ENCODE data around the gene GAPDHS.

The GAPDHS gene

DNA sequence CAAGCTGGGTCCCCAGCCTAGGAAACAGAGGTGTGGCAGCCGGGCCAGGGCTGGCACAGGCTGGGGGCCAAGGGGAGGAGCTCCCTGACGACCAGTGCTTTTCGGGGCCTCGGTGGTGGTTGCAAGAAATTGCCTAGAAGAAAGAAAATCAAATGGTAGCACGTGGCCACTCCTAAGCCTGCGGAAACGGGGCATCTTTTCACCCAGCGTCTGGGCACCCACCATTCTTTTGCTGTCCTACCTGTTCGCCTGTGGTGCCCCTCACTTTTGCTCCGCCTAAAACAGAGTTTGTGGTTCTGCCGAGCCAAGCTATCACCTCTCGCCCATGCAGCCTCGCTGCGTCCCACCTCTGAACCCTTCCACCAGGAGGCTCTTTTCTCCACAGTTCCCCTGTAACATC is 35.9 kb upstream of the GAPDHS start:
- DNase-seq (no peak), ATAC-seq (ENCODE audit: insufficient read depth, low read depth) (no peak)
- no peaks in the 10 kb centered on the region for H3K9me3 ChIP-seq (ENCODE audit: insufficient read depth, low read length, severe bottlenecking)
- TF ChIP-seq EZH2 (IDR thresholded peaks at IDR 0.05; ENCODE audit: borderline replicate concordance, low read depth, low read length, severe bottlenecking), result no peak
- TF ChIP-seq, protein P1, sequence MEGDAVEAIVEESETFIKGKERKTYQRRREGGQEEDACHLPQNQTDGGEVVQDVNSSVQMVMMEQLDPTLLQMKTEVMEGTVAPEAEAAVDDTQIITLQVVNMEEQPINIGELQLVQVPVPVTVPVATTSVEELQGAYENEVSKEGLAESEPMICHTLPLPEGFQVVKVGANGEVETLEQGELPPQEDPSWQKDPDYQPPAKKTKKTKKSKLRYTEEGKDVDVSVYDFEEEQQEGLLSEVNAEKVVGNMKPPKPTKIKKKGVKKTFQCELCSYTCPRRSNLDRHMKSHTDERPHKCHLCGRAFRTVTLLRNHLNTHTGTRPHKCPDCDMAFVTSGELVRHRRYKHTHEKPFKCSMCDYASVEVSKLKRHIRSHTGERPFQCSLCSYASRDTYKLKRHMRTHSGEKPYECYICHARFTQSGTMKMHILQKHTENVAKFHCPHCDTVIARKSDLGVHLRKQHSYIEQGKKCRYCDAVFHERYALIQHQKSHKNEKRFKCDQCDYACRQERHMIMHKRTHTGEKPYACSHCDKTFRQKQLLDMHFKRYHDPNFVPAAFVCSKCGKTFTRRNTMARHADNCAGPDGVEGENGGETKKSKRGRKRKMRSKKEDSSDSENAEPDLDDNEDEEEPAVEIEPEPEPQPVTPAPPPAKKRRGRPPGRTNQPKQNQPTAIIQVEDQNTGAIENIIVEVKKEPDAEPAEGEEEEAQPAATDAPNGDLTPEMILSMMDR (IDR thresholded peaks at IDR 0.05; ENCODE audit: borderline replicate concordance, extremely low read depth, low read length, poor library complexity, severe bottlenecking), result no peak
- H2AFZ ChIP-seq (ENCODE audit: low read depth, low read length), result no peak overlapping the region
- no peaks in the 10 kb centered on the region for H4K20me1 ChIP-seq (ENCODE audit: insufficient read depth, low read length)
- H3K27ac ChIP-seq (ENCODE audit: low read length), result no peak overlapping the region
- H3K4me2 ChIP-seq (ENCODE audit: insufficient read depth, low read length), result no peak overlapping the region
- no peaks in the 10 kb centered on the region for H3K79me2 ChIP-seq (ENCODE audit: insufficient read depth, low read length)
- peaks cover 5% of the 10 kb centered on the region for H3K4me1 ChIP-seq (ENCODE audit: insufficient read depth, low read length)
- no peaks in the 10 kb centered on the region for H3K36me3 ChIP-seq (ENCODE audit: insufficient read depth, low read length)
- H3K27me3 ChIP-seq (ENCODE audit: insufficient read depth, low read length, poor library complexity), result peaks cover 4% of the 10 kb centered on the region
- no peak overlapping the region for H3K4me3 ChIP-seq (ENCODE audit: low read depth in 1 of 2, low read length in 2 of 2)
- no peak overlapping the region for H3K9ac ChIP-seq (ENCODE audit: low read depth, low read length)

DNA sequence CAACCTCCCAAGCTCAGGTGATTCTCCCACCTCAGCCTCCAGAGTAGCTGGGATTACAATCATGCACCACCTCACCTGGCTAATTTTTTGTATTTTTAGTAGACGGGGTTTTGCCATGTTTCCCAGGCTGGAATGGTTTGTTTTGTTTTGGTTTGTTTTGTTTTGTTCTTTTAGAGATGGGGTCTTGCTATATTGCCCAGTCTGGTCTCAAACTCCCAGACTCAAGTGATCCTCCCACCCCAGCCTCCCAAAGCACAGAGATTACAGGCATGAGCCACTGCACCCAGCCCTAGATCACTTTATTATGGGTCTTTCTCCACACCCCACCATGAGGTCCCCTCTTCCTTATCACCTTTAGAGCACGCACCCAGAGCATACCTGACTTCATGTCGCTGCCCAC is 35.0 kb upstream of the GAPDHS start:
- Histone ChIP-seq H3K79me2 (ENCODE audit: insufficient read depth, low read length) (no peaks in the 10 kb centered on the region), H3K4me1 (ENCODE audit: insufficient read depth, low read length) (peaks cover 5% of the 10 kb centered on the region), H3K9ac (ENCODE audit: low read depth, low read length) (no peak overlapping the region), H4K20me1 (ENCODE audit: insufficient read depth, low read length) (no peaks in the 10 kb centered on the region), H3K4me2 (ENCODE audit: insufficient read depth, low read length) (no peak overlapping the region), H3K27me3 (ENCODE audit: insufficient read depth, low read length, poor library complexity) (no peaks in the 10 kb centered on the region), H3K9me3 (ENCODE audit: insufficient read depth, low read length, severe bottlenecking) (no peaks in the 10 kb centered on the region), H3K36me3 (ENCODE audit: insufficient read depth, low read length) (no peaks in the 10 kb centered on the region), H3K27ac (ENCODE audit: low read length) (no peak overlapping the region), H2AFZ (ENCODE audit: low read depth, low read length) (no peak overlapping the region), H3K4me3 (ENCODE audit: low read depth in 1 of 2, low read length in 2 of 2) (no peak overlapping the region)
- DNase-seq, result no peak
- TF ChIP-seq EZH2 (IDR thresholded peaks at IDR 0.05; ENCODE audit: borderline replicate concordance, low read depth, low read length, severe bottlenecking), result no peak
- TF ChIP-seq, protein P1 (IDR thresholded peaks at IDR 0.05; ENCODE audit: borderline replicate concordance, extremely low read depth, low read length, poor library complexity, severe bottlenecking), result no peak
- no peak for ATAC-seq (ENCODE audit: insufficient read depth, low read depth)

DNA sequence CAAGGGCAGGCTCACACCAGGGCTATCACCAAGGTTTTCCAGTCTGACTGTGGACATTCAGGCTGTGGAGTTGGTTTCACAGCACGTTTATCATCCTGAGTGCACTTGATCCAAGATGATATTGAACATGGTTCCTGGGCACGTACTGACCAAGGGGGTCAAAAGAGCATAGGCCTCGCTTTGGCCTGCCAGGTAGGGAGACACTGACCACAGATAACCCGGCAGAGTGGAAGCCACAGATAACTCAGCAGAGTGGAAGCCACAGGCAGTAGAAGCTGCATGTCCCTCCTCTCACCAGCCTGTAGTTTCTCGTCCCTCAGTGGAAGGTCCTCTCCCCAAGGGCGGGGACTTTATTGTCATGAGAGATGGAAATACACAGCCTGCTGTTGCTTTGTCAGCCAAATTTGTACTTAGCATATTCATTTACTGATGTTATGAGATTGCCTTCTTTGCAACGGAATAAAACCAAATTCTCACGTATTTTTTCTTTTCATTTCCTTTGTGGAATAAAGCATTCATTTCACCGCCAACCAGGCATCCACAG is 34.2 kb upstream of the GAPDHS start:
- Histone ChIP-seq H3K79me2 (ENCODE audit: insufficient read depth, low read length) (no peaks in the 10 kb centered on the region), H3K27me3 (ENCODE audit: insufficient read depth, low read length, poor library complexity) (no peaks in the 10 kb centered on the region), H3K27ac (ENCODE audit: low read length) (no peak overlapping the region), H3K36me3 (ENCODE audit: insufficient read depth, low read length) (no peaks in the 10 kb centered on the region), H3K4me2 (ENCODE audit: insufficient read depth, low read length) (no peak overlapping the region), H3K4me3 (ENCODE audit: low read depth in 1 of 2, low read length in 2 of 2) (no peak overlapping the region), H2AFZ (ENCODE audit: low read depth, low read length) (no peak overlapping the region), H3K9me3 (ENCODE audit: insufficient read depth, low read length, severe bottlenecking) (no peaks in the 10 kb centered on the region), H3K9ac (ENCODE audit: low read depth, low read length) (no peak overlapping the region), H4K20me1 (ENCODE audit: insufficient read depth, low read length) (no peaks in the 10 kb centered on the region), H3K4me1 (ENCODE audit: insufficient read depth, low read length) (peaks cover 5% of the 10 kb centered on the region)
- no peak for ATAC-seq (ENCODE audit: insufficient read depth, low read depth)
- DNase-seq, result no peak
- TF ChIP-seq, protein P1 (IDR thresholded peaks at IDR 0.05; ENCODE audit: borderline replicate concordance, extremely low read depth, low read length, poor library complexity, severe bottlenecking), result no peak
- no peak for TF ChIP-seq EZH2 (IDR thresholded peaks at IDR 0.05; ENCODE audit: borderline replicate concordance, low read depth, low read length, severe bottlenecking)

DNA sequence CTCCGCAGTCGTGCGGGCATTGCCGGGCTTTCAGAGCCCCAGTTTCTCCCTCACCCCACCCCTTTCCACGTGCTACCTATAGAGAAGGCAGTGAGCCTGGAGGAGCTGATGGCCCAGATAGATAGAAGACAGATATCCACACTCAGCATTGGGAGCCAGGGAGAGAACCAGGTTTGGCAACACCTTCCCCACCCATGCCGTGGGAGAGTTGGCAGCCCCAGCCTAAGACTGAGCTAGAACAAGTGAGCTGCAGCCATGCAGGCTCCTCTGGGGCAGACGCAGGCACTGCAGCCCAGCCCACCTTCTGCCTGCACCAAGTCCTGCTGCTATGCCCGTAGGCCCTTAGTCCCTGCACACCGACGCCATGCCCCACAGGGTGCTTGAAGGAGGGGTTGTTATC is 32.6 kb upstream of the GAPDHS start:
- Histone ChIP-seq H3K79me2 (ENCODE audit: insufficient read depth, low read length) (no peaks in the 10 kb centered on the region), H3K4me3 (ENCODE audit: low read depth in 1 of 2, low read length in 2 of 2) (no peak overlapping the region), H3K9me3 (ENCODE audit: insufficient read depth, low read length, severe bottlenecking) (no peaks in the 10 kb centered on the region), H3K36me3 (ENCODE audit: insufficient read depth, low read length) (no peaks in the 10 kb centered on the region), H2AFZ (ENCODE audit: low read depth, low read length) (no peak overlapping the region), H3K9ac (ENCODE audit: low read depth, low read length) (no peak overlapping the region), H3K27ac (ENCODE audit: low read length) (no peak overlapping the region), H3K27me3 (ENCODE audit: insufficient read depth, low read length, poor library complexity) (peaks cover 3% of the 10 kb centered on the region), H3K4me2 (ENCODE audit: insufficient read depth, low read length) (no peak overlapping the region), H4K20me1 (ENCODE audit: insufficient read depth, low read length) (no peaks in the 10 kb centered on the region), H3K4me1 (ENCODE audit: insufficient read depth, low read length) (peaks cover under 1% of the 10 kb centered on the region; the same call in 1 of the 2 replicates)
- DNase-seq, result no peak
- TF ChIP-seq EZH2 (IDR thresholded peaks at IDR 0.05; ENCODE audit: borderline replicate concordance, low read depth, low read length, severe bottlenecking), result no peak
- TF ChIP-seq, protein P1 (IDR thresholded peaks at IDR 0.05; ENCODE audit: borderline replicate concordance, extremely low read depth, low read length, poor library complexity, severe bottlenecking), result no peak
- no peak for ATAC-seq (ENCODE audit: insufficient read depth, low read depth)
